A549 (cell line): ENCODE results near the gene RPN1. TPM values are rescaled to one million over a fixed set of nuclear protein-coding genes. Genes with fewer than 3 reads are reported as not detected.
A peak's percentile ranks its signal among the peaks of the same experiment; 100 is the strongest.

Source experiments
- ATAC-seq, 2 experiments: fragments of 200-7000 bp in 1 of 2; fragments of >200 bp in 1 of 2; cut with Nextera tagmentation in 1 of 2; cut with Tn5 transposase in 1 of 2; 3 replicates each; pipeline versions ENCODE4 v1.8.0 to v1.9.1; 2018 to 2020; ENCODE audit warnings: mild to moderate bottlenecking in 1 of 2, moderate library complexity in 1 of 2
- CTCF ChIA-PET: fragments of 300-600 bp; sonication (Branson Sonifier 250); formaldehyde crosslinking; extraction: SDS; loops from one replicate; lab custom pipeline; 2021; ENCODE audit warnings: antibody characterized with exemption, inconsistent platforms; lab: Yijun Ruan, JAX
- POLR2A ChIA-PET: fragments of 350-600 bp; formaldehyde crosslinking; extraction: SDS; loops from one replicate; lab custom pipeline; 2021; ENCODE audit warnings: antibody characterized with exemption, inconsistent platforms; lab: Yijun Ruan, JAX
- DNase-seq, 2 experiments: peaks; one replicate each; pipeline versions ENCODE4 v3.0.0 to v3.0.0-alpha.2; 2011 to 2016; ENCODE audit warnings: low read depth in 1 of 2, low spot score in 1 of 2
- FAIRE-seq: peaks from 2 replicates; lab custom pipeline; 2011; peaks lifted over from hg19 to GRCh38; lab: Jason Lieb, UNC
- H3K27ac ChIP-seq, 2 experiments: fragments of >200 bp; sonication (Bioruptor Twin); formaldehyde crosslinking; 3 replicates each; pipeline ENCODE4 v1.5.1; 2016 to 2017
- H3K4me1 ChIP-seq: fragments of >200 bp; sonication (Bioruptor Twin); formaldehyde crosslinking; 3 replicates; pipeline ENCODE4 v1.6.1; 2016
- H3K4me2 ChIP-seq: fragments of >200 bp; sonication (Bioruptor Twin); formaldehyde crosslinking; 3 replicates; pipeline ENCODE4 v1.6.1; 2016
- H3K4me3 ChIP-seq: fragments of >200 bp; sonication (Bioruptor Twin); formaldehyde crosslinking; 3 replicates; pipeline ENCODE4 v1.5.1; 2016
- H3K9me3 ChIP-seq: fragments of >200 bp; sonication (Bioruptor Twin); formaldehyde crosslinking; 3 replicates; pipeline ENCODE4 v1.6.1; 2016
- BCL3 ChIP-seq: fragments of >200 bp; sonication (Bioruptor Twin); formaldehyde crosslinking; IDR thresholded peaks from 3 replicates; pipeline ENCODE4 v1.6.1; 2016
- CBX2 ChIP-seq: fragments of 200-600 bp; sonication (generic); IDR thresholded peaks from 2 replicates; pipeline ENCODE4 v1.6.1; 2016; ENCODE audit warnings: low read depth, mild to moderate bottlenecking, borderline replicate concordance
- CBX8 ChIP-seq: fragments of 200-600 bp; sonication (generic); IDR thresholded peaks from 2 replicates; pipeline ENCODE4 v1.6.1; 2016
- CEBPB ChIP-seq, 2 experiments: fragments of >200 bp in 1 of 2; sonication (Bioruptor Twin) in 1 of 2; formaldehyde crosslinking in 1 of 2; IDR thresholded peaks; 2 replicates each; pipeline ENCODE4 v1.6.1; 2012 to 2016
- CHD4 ChIP-seq: fragments of 200-600 bp; sonication (generic); IDR thresholded peaks from 2 replicates; pipeline ENCODE4 v1.6.1; 2016; ENCODE audit warnings: antibody characterized with exemption, mild to moderate bottlenecking, borderline replicate concordance
- CTCF ChIP-seq: fragments of >200 bp; sonication (Bioruptor Twin); formaldehyde crosslinking; IDR thresholded peaks from 3 replicates; pipeline ENCODE4 v1.5.1; 2016
- E2F6 ChIP-seq: IDR thresholded peaks from 2 replicates; pipeline ENCODE4 v1.6.1; 2012; ENCODE audit warnings: low read depth, borderline replicate concordance
- EHF ChIP-seq: fragments of 250-450 bp; sonication (Bioruptor Pico); IDR thresholded peaks from 2 replicates; pipeline ENCODE4 v1.5.0; 2020; ENCODE audit warnings: mild to moderate bottlenecking
- ELK1 ChIP-seq: fragments of 150-350 bp; IDR thresholded peaks from 2 replicates; pipeline ENCODE4 v1.6.1; 2014; ENCODE audit warnings: low read depth, mild to moderate bottlenecking, low read length
- FOSB ChIP-seq: fragments of 250-450 bp; sonication (Bioruptor Pico); IDR thresholded peaks from 2 replicates; pipeline ENCODE4 v1.5.0; 2020; ENCODE audit warnings: mild to moderate bottlenecking, moderate library complexity
- FOXS1 ChIP-seq: fragments of 250-450 bp; sonication (Bioruptor Pico); IDR thresholded peaks from 2 replicates; pipeline ENCODE4 v1.5.0; 2020; ENCODE audit warnings: mild to moderate bottlenecking, moderate library complexity
- GATA3 ChIP-seq: IDR thresholded peaks from 2 replicates; pipeline ENCODE4 v1.6.1; 2012; ENCODE audit warnings: borderline replicate concordance
- HES2 ChIP-seq: fragments of >200 bp; sonication (Bioruptor Twin); formaldehyde crosslinking; IDR thresholded peaks from 2 replicates; pipeline ENCODE4 v1.6.1; 2016
- HOXA7 ChIP-seq: fragments of 250-450 bp; sonication (Bioruptor Pico); IDR thresholded peaks from 2 replicates; pipeline ENCODE4 v1.5.0; 2020; ENCODE audit warnings: mild to moderate bottlenecking, moderate library complexity
- JUN ChIP-seq, 2 experiments: fragments of >200 bp; sonication (Bioruptor Twin); formaldehyde crosslinking; IDR thresholded peaks; 2 replicates in 1 of 2; 3 replicates in 1 of 2; pipeline ENCODE4 v1.6.1; 2016 to 2017
- KDM5A ChIP-seq: fragments of 200-600 bp; sonication (generic); IDR thresholded peaks from 2 replicates; pipeline ENCODE4 v1.6.1; 2016; ENCODE audit warnings: antibody characterized with exemption, mild to moderate bottlenecking
- MAFK ChIP-seq: fragments of 450-650 bp; IDR thresholded peaks from 2 replicates; pipeline ENCODE4 v1.6.1; 2014; ENCODE audit not compliant: partially characterized antibody
- MAX ChIP-seq: IDR thresholded peaks from 2 replicates; pipeline ENCODE4 v1.6.1; 2012
- MAZ ChIP-seq: fragments of 150-350 bp; IDR thresholded peaks from 2 replicates; pipeline ENCODE4 v1.6.1; 2014; ENCODE audit warnings: antibody characterized with exemption, low read depth, low read length, borderline replicate concordance
- NPAS2 ChIP-seq: fragments of 250-450 bp; sonication (Bioruptor Pico); IDR thresholded peaks from 2 replicates; pipeline ENCODE4 v1.8.0; 2022; ENCODE audit warnings: mild to moderate bottlenecking, moderate library complexity, borderline replicate concordance
- RCOR1 ChIP-seq: fragments of 150-350 bp; IDR thresholded peaks from 2 replicates; pipeline ENCODE4 v1.6.1; 2014; ENCODE audit warnings: antibody characterized with exemption, low read length, low read depth
- REST ChIP-seq: fragments of 200-600 bp; sonication (generic); IDR thresholded peaks from 2 replicates; pipeline ENCODE4 v1.6.1; 2016; ENCODE audit warnings: antibody characterized with exemption, mild to moderate bottlenecking, moderate library complexity
- RFX5 ChIP-seq: fragments of 450-650 bp; IDR thresholded peaks from 2 replicates; pipeline ENCODE4 v1.7.1; 2014; ENCODE audit warnings: antibody characterized with exemption, mild to moderate bottlenecking, moderate library complexity
- SMC3 ChIP-seq: fragments of >200 bp; sonication (Bioruptor Twin); formaldehyde crosslinking; IDR thresholded peaks from 3 replicates; pipeline ENCODE4 v1.6.1; 2018; ENCODE audit warnings: inconsistent platforms
- USF2 ChIP-seq: fragments of 450-650 bp; IDR thresholded peaks from 2 replicates; pipeline ENCODE4 v1.6.1; 2014; ENCODE audit warnings: antibody characterized with exemption
- ZSCAN20 ChIP-seq: fragments of 250-450 bp; sonication (Bioruptor Pico); IDR thresholded peaks from 2 replicates; pipeline ENCODE4 v1.8.0; 2022; ENCODE audit warnings: mild to moderate bottlenecking, moderate library complexity
- WGBS: methylation state at CpG from one replicate; pipeline ENCODE4 v1.1.6; 2017; ENCODE audit errors: missing lambda C conversion rate; 5-methylcytosine and 5-hydroxymethylcytosine counted together
- polyA plus RNA-seq, 4 experiments: library from polyadenylated mRNA; depleted of rRNA in 3 of 4; stranded (reverse); fragments of >200 nt; fragmentation: RNase III in 1 of 4; extraction: RNeasy Plus Mini Kit Qiagen cat#74134 plus additional on column Dnase treatment in 1 of 4; gene quantifications; 2 replicates in 3 of 4; 3 replicates in 1 of 4; pipeline ENCODE4 v1.2.3, GENCODE V29; 2011 to 2017

The RPN1 gene
- polyA plus RNA-seq, 2 of the 4 experiments (the other 2 are of a cell fraction), result 145 to 279 TPM

- 80% methylated on average over 3 of the region's 3 CpGs for WGBS
- ATAC-seq (no peak), DNase-seq (no peak), FAIRE-seq (no peak)
- Histone ChIP-seq H3K27ac (no peak overlapping the region), H3K9me3 (no peaks in the 10 kb centered on the region), H3K4me2 (no peak overlapping the region), H3K4me1 (0 out of 3 replicates have a peak, but pooled peaks cover 5% of the 10 kb centered on the region), H3K4me3 (no peak overlapping the region)
- no peak for TF ChIP-seq USF2
- TF ChIP-seq RFX5, result no peak
- no peak for TF ChIP-seq HES2
- TF ChIP-seq MAFK, result no peak
- no peak for TF ChIP-seq SMC3
- TF ChIP-seq FOSB (CRISPR knock-in tag), result no peak
- TF ChIP-seq CEBPB (IDR thresholded peaks at IDR 0.05), result no peak
- no peak for TF ChIP-seq MAZ
- no peak for TF ChIP-seq CBX8
- TF ChIP-seq FOXS1 (CRISPR knock-in tag), result no peak
- TF ChIP-seq CTCF, result no peak
- no peak for TF ChIP-seq HOXA7 (CRISPR knock-in tag)
- TF ChIP-seq EHF (CRISPR knock-in tag), result no peak
- no peak for TF ChIP-seq E2F6
- TF ChIP-seq NPAS2 (CRISPR knock-in tag), result no peak
- no peak for TF ChIP-seq CHD4
- TF ChIP-seq KDM5A, result no peak
- TF ChIP-seq GATA3, result no peak
- ChIA-PET CTCF (interaction anchor here (1.0 to 4.4 kb wide), 3 partner anchors 16 to 111 kb away, joined by 3 to 57 read pairs (median 4); no protein-coding TSS in a partner anchor), POLR2A (no interaction called here)
Observed at GRCh38 chr3:128683957-128684356, 33.3 kb upstream of the RPN1 start.

- 44% methylated on average over 9 of the region's 9 CpGs for WGBS
- H3K9me3 ChIP-seq, result no peaks in the 10 kb centered on the region
- H3K27ac ChIP-seq, result peak overlapping the region; percentile 97 to 98
- no peak for ATAC-seq
- H3K4me3 ChIP-seq, result peak overlapping the region; percentile 54
- no peak for DNase-seq
- H3K4me2 ChIP-seq, result peak overlapping the region; percentile 88
- ChIA-PET POLR2A (interaction anchor here (1.7 kb wide), 1 partner anchor 45 kb away, joined by 12 read pairs; the partner anchor contains the start of gene RAB7A), CTCF (interaction anchor here (1.0 to 4.4 kb wide), 38 partner anchors 10 to 203 kb away, joined by 3 to 57 read pairs (median 6); partner anchors contain the start of genes ACAD9 and RAB7A)
- H3K4me1 ChIP-seq, result 0 out of 3 replicates have a peak, but pooled peaks cover 5% of the 10 kb centered on the region
- no peak for FAIRE-seq
- TF ChIP-seq USF2 (no peak), HES2 (no peak), SMC3 (no peak), BCL3 (no peak), RCOR1 (no peak), REST (no peak), JUN (IDR thresholded peaks at IDR 0.05) (no peak), CBX8 (no peak), CBX2 (no peak), ELK1 (no peak), KDM5A (no peak), ZSCAN20 (CRISPR knock-in tag) (no peak), MAX (no peak)
Observed at GRCh38 chr3:128681369-128681829, 30.8 kb upstream of the RPN1 start.
